Measurements from ENCODE around the gene ZNF408.

DNA sequence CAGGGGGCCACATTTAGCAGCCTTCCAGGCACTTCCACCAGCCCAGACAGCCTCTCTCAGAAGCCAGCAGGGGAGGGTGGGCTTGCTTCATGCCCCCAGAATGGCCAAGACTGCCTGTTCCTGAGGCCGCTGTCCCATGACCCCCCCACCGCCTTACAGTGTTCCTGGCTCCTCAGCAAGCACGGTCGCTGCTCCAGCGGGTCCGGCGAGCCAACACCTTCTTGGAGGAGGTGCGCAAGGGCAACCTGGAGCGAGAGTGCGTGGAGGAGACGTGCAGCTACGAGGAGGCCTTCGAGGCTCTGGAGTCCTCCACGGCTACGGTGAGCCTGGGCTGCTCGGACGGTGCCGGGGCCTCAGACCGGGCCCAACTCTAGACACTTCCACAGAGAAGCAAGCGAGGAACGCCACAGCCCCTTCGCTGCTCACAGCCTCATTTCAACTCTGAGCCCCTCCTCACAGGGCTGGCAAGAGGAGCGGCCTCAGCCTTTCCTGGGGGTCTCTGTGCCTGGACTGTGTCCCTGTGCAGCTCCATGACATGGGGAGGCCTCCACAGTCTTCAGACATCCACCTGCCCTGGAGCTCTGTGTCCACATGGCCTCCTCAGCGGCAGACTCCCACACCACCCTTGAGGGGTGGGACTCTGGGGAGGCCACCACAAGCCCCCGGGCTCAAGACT is 18.9 kb downstream of the ZNF408 start:
- TF ChIP-seq NR2F6 (IDR thresholded peaks at IDR 0.05) (no peak), NR2F6 (CRISPR knock-in tag; IDR thresholded peaks at IDR 0.05) (no peak), FOXJ3 (CRISPR knock-in tag; IDR thresholded peaks at IDR 0.05; ENCODE audit: borderline replicate concordance) (no peak), EZH2 (conservative IDR thresholded peaks at IDR 0.05; ENCODE audit: low read depth, low read length) (no peak), ZNF143 (CRISPR knock-in tag; IDR thresholded peaks at IDR 0.05) (no peak), EP300 (IDR thresholded peaks at IDR 0.05; ENCODE audit: low read depth in 2 of 2, low read length in 2 of 2) (no peak), EP300 (CRISPR knock-in tag; IDR thresholded peaks at IDR 0.05; ENCODE audit: borderline replicate concordance) (no peak)
- TF ChIP-seq, protein P1, sequence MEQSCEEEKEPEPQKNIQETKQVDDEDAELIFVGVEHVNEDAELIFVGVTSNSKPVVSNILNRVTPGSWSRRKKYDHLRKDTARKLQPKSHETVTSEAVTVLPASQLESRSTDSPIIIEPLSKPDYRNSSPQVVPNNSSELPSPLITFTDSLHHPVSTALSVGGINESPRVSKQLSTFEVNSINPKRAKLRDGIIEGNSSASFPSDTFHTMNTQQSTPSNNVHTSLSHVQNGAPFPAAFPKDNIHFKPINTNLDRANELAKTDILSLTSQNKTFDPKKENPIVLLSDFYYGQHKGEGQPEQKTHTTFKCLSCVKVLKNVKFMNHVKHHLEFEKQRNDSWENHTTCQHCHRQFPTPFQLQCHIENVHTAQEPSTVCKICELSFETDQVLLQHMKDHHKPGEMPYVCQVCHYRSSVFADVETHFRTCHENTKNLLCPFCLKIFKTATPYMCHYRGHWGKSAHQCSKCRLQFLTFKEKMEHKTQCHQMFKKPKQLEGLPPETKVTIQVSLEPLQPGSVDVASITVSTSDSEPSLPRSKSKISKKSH (CRISPR knock-in tag; IDR thresholded peaks at IDR 0.05; ENCODE audit: borderline replicate concordance) = no peak; the same call in 1 of the 2 replicates
